ENCODE measurements around the gene HK2.

GRCh38 chr2:74861531-74861930 lies 27.6 kb downstream of the HK2 start:
- TF ChIP-seq POLR2AphosphoS5 (IDR thresholded peaks at IDR 0.05; ENCODE audit: low read depth, low read length): no peak
- no peak for TF ChIP-seq POLR2A (IDR thresholded peaks at IDR 0.05; ENCODE audit: low read depth, low read length)
- no peak for TF ChIP-seq TAF1 (IDR thresholded peaks at IDR 0.05; ENCODE audit: low read depth, low read length)

Measured in GM12891 (cell line).